IPS-NIHi7 (cell line): ENCODE results near the gene SNX27.
A peak's percentile ranks its signal among the peaks of the same experiment; 100 is the strongest.
"Not testable (repeated sequence)": the region's sequence is repeated elsewhere in the genome, so short reads cannot be mapped to it uniquely, and the experiment has no call there.

Experiments used
- DNase-seq: peaks from one replicate; pipeline ENCODE4 v3.0.0; 2012; ENCODE audit warnings: mixed read lengths; ENCODE audit errors: extremely low spot score

Gene SNX27

GRCh38 chr1:151638812-151639211 is 27.0 kb downstream of the SNX27 start:
- DNase-seq: no peak

GRCh38 chr1:151639466-151639865 is 27.6 kb downstream of the SNX27 start:
- no peak for DNase-seq

DNA sequence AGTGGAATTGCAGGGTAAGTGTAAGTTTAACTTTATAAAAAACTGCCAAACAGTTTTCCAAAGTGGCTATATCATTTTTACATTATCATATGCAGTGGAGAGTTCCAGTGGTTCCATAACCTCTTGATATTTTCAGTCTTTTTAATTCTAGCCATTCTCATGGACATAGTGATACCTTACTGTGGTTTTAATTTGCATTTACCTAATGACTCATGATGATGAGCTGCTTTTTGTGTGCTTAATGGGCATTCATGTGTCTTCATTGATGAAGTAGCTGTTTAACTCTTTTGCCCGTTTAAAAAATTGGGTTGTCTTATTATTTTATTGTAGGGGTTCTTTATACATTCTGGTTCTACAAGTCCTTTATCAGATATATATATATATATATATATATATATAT is 29.4 kb downstream of the SNX27 start:
- DNase-seq: no peak

GRCh38 chr1:151643085-151643484 is 31.2 kb downstream of the SNX27 start:
- DNase-seq: not testable (repeated sequence)

- DNase-seq: no peak
Observed at GRCh38 chr1:151644001-151644400, 32.2 kb downstream of the SNX27 start.

GRCh38 chr1:151653397-151653796 is 41.5 kb downstream of the SNX27 start:
- no peak for DNase-seq

DNA sequence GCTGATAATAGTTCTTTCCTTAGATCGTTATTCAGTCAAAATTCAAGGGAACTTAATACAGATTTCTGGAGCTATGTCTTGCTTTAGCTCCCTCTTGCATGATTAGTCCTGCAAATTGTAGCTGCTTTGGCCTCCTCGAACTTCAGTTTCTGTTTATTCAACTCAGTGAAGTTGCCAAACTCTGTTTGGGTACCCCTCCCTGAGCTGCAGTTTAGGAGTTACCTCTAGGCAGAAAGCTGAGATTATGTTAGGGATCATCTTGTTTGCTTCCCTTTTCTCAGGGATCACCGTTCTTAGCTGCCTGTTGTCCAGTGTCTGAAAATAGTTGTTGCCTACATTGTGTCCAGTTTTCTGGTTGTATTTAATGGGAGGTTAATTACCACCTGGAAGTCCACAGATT is 43.5 kb downstream of the SNX27 start:
- no peak for DNase-seq

GRCh38 chr1:151661751-151662150 is 49.9 kb downstream of the SNX27 start:
- DNase-seq: no peak

DNA sequence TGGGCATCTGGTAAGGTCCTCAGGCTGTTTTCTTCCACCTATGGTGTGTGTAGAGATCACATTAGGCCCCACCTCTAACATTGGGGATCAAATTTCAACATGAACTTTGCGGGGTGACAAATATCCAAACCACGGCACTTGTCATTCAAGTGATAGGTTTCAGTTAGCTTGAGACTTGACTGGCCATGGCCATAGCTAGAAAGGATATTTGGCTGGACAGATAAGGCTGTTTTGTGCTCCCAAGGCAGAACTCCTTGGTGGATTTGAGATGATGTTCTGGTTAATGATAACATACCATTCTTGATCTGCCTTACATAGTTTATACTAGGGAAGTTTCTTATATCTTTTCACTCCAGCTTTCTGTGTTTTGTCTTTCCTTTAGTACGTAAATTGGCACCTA is 56.2 kb downstream of the SNX27 start:
- DNase-seq: no peak

- not testable (repeated sequence) for DNase-seq
Observed at GRCh38 chr1:151670036-151670675, 58.3 kb downstream of the SNX27 start.

DNA sequence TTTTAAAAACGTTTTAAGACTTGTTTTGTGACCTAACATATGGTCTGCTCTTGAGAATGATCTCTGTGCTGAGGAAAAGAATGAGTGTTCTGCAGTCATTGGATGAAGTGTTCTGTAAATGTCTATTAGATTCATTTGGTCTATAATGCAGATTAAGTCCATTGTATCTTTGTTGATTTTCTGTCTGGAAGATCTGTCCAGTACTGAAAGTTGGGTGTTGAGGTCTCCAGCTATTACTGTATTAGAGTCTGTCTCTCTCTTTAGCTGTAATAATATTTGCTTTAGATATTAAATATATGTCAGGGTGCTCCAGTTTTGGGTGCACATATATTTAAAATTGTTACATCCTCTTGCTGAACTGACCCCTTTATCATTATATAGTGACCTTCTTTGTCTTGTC is 61.6 kb downstream of the SNX27 start:
- no peak for DNase-seq

- no peak for DNase-seq
Observed at GRCh38 chr1:151680391-151680790, 68.5 kb downstream of the SNX27 start.

DNA sequence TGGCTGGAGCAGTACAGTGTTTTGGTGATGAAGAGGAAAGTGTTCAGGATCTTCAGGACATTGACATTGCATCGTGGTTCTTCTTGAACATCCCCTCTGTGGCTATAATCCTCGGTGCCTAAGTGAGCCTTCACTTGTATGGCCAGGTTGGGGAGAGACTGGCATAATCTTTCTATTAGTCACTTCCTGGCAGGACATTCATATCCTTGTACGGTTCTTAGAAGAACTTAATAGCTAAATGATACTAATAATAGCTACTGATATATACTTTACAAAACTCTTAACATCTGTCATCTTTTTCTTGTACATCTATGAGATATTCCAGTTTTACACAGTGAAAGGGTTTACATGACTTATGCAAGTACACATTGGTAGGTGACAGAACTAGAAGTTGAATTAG is 69.0 kb downstream of the SNX27 start:
- no peak for DNase-seq

DNA sequence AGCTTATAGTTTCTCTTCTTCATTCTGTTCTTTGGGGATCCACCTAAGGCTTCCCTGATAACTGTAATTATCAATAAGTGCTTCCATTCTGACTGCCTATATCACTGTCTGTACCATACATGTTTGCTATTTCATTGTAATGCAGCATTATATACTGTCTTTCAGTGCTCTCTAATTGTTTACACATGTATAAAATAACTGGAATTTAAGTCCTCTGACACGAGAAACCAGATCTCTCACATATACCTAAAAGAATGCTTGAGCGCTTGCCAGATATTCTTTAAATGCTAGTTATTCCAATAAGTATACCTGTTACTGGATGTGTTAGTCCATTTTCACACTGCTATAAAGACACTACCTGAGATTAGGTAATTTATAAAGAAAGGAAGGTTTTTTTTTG is 70.1 kb downstream of the SNX27 start:
- DNase-seq: no peak

DNA sequence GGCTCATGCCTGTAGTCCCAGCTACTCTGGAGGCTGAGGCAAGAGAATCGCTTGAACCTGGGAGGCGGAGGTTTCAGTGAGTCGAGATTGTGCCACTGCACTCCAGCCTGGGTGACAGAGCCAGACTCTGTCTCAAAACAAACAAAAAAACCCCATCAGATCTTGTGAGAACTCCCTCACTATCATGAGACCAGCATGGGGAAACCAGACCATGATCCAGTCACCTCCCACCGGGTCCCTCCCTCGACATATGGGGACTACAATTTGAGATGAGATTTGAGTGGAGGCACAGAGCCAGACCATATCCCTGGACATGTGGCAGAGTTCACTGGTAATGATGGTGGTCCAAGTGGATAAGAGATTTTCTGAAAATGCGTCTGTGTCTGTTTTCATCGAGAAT is 71.1 kb downstream of the SNX27 start:
- not testable (repeated sequence) for DNase-seq

- DNase-seq: no peak
Observed at GRCh38 chr1:151684128-151684527, 72.3 kb downstream of the SNX27 start.

GRCh38 chr1:151686561-151686960 is 74.7 kb downstream of the SNX27 start:
- DNase-seq: no peak

DNA sequence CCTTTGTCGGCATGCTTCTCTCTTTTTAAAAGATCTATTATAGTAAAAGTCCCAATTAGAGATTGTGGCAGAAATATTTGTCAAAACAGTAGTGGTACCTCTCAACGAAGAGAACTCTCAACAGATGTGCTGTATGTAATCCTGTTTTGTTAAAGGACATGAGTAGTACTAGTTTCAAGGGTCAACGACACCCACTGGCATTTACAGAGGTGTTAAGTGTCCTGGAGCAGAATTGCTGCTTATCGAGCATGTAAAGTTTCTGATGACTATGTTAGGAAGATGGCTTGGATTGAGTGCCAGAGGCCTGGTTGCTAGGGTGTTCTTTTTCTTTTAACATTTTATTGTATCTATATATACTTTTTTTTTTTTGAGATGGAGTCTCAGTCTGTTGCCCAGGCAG is 77.6 kb downstream of the SNX27 start:
- no peak for DNase-seq

DNA sequence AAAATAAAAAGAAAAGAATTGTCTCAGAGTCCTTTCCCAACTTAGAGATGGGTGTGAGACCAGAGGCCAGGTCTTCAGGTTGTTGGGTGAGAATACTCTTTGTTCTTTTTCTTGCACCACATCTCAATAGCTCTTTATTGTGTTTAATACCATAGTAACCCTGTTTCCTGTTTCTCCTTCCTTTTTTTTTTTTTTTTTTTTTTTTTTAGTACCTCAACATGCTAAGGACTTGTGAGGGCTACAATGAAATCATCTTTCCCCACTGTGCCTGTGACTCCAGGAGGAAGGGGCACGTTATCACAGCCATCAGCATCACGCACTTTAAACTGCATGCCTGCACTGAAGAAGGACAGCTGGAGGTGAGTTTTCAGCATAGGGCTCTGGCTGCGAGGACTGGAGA is 80.4 kb downstream of the SNX27 start:
- no peak for DNase-seq

- peak; percentile 62 for DNase-seq
Observed at GRCh38 chr1:151693057-151693651, 81.3 kb downstream of the SNX27 start.

GRCh38 chr1:151701515-151701914 is 89.7 kb downstream of the SNX27 start:
- DNase-seq: no peak

GRCh38 chr1:151702936-151703335 is 91.1 kb downstream of the SNX27 start:
- DNase-seq: no peak

- DNase-seq: no peak
Observed at GRCh38 chr1:151703813-151704212, 92.0 kb downstream of the SNX27 start.

DNA sequence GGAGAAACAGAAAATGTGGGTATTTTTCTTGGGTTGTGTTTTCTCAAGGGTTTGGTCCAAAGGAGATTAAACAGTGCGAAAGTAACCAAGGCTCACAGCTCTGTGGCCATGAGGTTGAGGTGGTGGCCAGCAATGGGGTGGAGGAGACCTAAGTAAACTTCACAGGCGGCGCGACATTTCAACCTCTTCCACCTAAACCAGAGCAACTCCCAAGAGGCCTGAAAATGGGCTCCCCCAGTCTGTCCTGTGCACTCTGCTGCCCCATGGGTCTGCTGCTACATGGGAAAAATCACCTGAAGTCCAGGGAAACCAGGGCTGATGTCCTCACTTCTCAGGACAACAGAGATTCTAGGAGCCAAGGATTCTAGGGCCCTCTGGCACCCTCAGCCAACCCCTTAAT is 92.4 kb downstream of the SNX27 start:
- DNase-seq: no peak
